Stimulated activated CD4-positive, alpha-beta T cell treated with anti-CD3 and anti-CD28 coated beads, Interleukin-1b, Interleukin-23, amount 100 ng/mL, for 48 hours (primary cell): Measurements from ENCODE around the gene DAPK2.
A peak's percentile ranks its signal among the peaks of the same experiment; 100 is the strongest.

Experiments used
- DNase-seq: peaks from one replicate; pipeline ENCODE4 v3.0.0-alpha.2; 2020

DAPK2 gene

DNA sequence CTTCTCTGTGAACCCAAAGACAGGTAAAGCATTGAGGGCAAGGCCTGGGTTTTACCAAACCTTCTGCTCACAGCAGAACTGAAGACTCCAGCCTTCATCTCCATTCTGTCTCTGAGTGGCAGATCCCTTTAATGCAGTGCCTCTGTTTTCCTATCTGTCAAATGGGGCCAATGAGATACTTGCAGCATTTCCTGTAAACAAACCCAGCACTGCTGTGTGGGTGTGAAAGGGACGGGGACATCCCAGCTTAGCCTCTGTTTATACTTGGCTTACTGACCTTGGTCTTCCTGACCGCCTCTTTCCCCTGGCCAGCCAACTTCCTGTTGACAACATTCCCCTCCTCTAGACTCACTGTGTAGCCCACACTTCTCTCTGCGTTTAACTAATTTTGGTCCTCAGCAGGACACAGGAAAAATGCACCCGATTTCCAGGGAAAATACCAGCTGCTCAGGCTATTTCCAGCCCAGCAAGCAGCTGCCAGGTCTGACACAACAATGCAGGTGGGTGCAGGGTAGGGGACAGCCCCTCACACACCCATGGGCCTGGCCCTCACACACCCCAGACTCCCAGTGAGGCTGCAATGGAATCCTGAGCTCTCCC lies 106.7 kb downstream of the DAPK2 start:
- no peak for DNase-seq

DNA sequence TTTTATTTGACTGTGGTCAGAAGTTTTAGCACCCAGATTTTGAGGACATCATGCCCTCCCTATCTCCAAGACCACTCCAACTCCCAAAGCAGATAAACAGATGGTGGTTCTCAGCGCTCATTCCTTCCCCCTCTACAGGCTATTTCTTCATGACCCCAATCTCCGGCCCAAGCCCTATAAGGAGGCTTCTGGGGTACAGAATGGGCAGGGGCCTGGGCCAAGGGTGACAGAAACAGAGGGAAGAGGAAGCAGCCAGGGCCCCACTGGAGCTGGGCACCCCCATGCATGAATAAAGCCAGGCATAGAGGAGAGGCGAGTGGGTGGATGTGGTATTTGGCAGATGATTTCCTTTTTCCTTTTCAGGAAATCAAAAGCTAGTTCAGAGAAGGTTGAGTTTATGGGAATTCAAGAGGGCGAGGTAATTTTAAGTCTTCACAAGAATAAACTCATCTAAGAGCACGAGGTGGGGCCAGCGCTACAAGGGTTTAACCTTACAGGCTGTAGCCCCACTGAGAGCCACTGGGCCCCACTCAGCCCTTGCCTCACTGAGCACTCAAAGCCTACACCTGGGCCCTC lies 107.7 kb downstream of the DAPK2 start:
- DNase-seq, result peak; percentile 23

DNA sequence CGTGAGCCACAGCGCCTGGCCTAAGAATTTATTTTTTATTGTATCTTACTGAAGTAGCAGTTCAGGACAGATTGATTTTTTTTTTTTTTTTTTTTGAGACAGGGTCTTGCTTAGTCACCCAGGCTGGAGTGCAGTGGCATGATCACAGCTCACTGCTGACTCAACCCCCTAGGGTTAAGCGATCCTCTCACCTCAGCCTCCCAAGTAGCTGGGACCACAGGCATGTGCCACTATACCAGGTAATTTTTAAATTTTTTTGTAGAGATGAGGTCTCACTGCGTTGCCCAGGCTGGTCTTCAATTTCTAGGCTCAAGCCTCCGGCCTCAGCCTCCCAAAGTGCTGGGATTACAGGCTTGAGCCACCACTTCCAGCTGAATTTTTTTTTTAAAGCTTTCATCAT lies 112.8 kb downstream of the DAPK2 start:
- peak; percentile 42 for DNase-seq

DNA sequence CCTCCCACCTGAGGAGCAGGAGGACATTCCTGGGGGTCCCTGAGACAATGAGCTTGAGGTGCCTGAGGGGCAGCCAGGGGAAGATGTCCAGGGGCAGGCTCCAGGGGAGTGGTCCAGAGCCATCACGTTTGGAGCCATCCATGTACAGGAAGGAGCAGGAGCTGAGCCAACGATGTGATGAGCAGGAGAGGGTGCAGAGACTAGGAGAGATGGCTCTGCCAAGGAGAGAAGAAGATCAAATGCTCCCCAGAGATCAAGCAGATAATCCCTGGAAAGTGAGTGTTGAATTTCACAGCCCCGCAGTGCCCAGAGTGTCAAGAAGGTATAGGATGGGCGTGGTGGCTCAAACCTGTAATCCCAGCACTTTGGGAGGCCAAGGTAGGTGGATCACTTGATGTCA lies 114.7 kb downstream of the DAPK2 start:
- no peak for DNase-seq

DNA sequence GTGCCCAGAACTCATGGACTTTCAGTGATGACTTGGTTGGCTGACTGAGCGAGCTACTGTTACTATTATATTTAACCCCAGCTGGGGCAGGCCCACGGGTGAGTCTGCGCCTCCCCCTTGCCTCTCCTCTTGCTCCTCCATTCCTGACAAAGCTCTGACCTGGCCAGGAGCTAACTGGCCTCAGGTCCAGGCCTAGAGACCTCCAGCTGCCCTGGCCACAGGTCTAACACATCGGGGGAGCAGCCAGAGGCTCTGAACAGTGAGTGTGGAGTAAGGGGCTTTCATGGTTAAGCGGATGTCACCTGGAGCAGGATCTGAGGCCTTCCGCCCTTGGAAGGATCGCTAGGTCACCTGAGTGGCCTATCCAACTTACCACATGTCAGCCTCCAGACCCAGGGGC lies 116.3 kb downstream of the DAPK2 start:
- no peak for DNase-seq

DNA sequence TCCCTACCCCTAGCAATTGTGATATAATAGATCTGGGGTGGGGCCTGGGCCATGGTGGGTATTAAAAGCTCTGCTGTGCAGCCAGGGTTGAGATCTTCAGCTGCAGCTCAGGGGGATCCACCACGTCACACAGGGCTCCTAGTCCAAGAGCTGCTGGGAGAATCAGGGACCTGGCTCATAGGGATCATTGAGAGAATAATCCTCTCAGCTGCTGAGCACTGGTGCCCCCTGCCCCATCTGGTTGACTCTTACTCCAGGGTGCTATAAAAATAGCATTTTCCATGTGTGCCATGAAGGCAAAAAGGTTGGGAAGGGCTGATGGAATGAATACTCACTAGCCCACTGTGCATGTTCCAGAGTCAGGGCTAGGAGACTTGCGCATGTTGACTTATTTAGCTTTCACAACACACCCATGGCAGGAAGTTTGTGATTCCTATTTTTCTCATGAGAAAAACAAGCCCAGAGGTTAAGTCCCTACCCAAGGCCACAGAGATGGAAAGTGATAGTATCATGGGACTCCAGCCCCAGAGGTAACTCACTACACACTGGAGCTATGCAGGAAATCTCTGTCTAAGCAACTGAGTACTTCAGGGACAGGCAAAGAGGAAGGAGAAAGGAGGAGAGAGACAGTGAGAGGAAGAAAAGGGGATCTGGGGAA lies 118.0 kb downstream of the DAPK2 start:
- DNase-seq, result no peak

DNA sequence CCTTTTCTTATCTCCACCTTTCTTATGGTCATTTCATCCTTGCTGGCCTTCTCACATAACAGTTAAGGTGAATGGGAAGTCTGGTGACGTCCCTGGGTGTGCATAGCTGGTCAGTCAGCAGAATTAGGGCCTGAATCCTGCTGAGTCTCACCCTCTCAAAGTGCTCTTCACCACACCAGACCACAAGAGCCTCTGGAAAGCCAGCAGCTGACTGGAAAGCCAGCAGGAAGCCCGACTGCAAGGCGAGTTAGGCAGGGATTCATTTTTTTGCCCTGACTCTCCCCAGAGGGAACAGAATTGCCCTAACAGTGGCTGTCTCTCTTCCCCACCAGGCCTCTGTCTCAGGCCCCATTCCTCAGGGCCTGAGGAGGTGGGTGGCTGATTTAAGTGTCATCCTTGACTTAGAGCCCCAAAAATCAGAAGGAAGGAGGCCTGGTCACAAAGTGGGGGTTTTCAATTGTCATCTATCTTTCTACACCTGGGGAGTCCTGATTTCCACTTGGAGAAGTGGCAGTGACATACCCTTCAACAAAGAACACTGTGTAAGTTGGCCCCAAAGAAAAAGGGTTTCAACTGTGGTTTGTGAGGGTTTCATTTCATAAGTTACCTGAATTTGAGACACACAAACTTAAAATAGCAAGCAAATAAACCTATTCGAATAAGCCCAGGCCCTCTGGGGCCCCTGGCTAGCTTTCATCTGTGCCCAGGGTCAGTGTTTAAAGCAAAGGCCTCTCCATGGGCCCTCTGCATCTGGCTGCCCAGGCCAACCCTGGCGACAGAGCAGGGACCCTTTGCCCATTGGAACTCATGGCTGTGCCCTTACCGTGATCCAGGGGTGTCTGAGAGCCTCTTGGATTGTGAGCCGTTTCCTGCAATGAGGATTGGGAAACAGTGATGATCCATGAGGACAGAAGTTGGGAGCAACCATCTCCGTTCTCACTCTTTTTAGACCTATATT lies 122.0 kb downstream of the DAPK2 start:
- DNase-seq, result no peak

DNA sequence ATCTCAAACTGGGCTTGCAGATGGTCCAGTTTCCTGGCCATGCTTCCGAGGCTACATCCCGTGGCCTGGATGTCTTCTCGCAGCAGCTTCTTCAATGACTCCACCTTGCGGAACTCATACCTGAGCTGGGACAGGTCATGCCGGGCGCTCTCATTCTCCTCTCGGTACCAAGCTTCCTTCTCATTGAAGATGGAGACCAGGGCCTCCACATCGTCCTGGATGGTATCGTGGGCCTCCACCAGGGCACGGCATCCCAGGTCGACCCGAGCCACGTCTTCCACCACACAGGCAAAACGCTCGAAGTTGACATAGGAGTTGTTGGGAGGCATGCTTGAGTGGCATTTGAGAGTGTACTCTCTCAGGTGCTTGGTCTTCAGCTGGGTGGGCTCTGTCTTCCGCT lies 123.4 kb downstream of the DAPK2 start:
- DNase-seq, result no peak

DNA sequence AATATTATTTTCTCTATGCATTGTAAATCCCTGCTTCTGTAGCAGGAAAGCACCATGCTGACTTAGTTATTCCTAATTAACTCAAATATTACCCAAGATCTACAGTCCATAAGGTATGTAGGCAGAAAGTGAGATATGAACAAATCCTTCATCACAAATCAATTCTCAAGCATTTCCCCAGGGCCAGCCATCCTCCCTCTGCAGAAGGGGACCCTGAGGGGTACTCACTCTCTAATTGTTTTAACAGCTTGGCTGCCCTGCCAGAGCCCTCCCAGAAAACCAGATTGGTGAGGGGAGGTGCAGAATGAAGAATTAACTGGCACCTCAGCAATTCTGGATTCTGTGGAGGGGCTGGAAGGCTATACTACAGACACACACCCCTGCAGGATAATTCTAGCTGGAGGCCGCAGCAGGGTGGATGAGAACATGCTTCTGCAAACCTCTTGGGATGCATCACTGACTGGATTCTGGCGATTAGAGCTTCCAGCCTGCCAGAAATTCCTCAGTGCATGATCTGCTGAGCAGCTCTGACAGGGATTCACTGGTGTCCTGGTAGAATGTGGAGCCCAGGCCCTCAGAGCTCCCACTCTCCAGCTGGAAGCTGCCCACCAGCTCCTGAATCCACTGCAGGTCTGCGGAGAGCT lies 123.9 kb downstream of the DAPK2 start:
- no peak for DNase-seq

DNA sequence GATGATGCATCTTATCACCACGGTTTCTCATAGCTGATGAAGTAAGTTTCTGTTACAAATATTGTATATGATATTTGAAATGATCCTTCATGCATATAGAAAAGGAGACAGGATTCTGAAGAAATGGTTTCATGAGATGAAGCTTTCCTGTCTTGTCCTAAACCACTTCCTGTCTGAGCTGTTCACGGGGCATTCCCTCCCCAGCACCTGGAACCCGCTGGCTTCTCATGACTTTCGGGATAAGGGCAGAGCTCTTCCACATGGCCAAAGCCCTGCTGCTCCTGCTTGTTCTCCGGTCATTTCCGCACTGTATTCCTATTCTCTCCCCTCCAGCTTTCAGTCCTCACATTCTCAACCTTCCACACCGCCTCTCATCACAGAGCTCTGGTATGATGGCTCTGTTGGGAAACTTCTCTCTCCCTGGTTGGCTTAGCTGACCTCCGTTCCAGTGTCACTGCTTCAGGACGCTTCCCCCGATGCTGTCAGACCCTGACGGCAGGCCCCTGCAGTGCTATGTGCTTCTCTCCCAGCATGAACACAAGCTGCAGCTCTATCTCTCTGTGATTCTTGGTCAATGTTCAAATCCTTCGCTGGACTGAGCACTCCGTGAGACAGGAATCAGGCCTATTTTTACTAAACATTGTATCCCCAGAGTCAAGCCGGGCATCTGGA lies 125.6 kb downstream of the DAPK2 start:
- DNase-seq, result no peak

DNA sequence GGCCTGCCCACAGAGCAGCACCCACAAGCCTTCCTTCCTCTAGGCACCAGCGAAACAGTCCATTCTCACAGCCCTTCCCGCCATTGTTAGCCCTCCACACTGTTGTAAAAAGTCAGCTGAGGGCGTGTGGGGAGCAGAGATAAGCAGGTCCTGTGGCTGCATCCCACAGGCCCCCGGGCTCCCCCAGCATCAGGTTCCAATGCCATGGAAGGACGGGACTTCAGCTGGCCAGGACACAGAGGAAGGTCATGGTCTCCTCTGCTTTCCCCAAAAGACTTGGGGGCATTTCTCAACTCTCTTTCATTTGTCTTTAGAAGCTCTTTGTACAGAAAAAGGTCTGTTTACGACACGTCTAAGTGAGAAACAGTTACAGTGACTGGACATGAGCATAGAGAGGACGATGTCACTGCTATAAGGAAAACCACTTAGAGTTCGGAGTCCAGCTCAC lies 127.4 kb downstream of the DAPK2 start:
- DNase-seq, result no peak

DNA sequence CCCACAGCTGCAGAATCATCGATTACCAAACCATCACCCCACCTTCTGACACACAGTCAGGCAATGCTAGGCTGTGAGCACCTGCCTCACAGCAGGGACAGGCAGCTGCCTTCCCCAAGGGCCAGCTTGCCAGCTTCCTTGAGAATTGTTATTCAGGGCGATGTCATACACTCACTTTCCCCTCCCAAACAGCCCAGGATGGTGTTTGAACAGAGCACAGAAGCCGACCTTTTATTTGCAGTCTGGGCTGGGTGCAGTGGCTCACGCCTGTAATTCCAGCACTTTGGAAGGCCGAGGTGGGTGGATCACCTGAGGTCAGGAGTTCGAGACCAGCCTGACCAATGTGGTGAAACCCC lies 128.0 kb downstream of the DAPK2 start:
- DNase-seq, result no peak

DNA sequence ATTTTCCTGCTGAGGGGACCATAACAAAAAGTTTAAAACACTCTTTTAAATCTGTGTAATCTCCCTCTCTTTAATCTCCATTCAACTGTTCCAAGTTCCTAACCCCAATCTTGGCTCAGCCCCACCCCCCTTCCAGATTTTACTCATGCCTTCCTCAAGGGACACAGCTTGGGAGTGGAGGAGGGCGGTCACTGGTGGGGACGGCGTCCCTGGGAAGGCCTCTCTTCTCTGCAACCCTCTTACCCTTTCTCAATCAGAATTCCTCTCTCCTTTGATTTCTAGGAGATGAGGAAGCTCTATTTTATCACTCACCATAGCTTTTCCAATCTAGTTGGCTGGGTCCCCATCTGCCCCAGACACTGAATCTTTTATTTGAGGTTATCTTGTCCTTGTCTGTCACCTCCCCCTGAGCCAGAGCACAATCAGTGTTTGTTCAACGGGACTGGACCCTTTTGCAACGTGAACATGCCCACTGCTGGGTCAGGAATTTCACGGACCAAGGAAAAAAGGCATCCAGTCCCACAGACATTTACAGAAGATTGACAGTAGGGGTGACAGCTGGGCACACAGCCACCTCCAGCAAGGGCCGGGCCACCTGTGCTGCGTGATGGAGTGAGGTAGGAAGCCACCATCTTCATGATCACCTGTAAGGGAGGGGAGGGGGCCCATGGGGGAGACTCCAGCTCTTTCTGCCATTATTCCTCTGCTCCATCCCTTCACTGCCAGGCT lies 128.5 kb downstream of the DAPK2 start:
- no peak for DNase-seq

DNA sequence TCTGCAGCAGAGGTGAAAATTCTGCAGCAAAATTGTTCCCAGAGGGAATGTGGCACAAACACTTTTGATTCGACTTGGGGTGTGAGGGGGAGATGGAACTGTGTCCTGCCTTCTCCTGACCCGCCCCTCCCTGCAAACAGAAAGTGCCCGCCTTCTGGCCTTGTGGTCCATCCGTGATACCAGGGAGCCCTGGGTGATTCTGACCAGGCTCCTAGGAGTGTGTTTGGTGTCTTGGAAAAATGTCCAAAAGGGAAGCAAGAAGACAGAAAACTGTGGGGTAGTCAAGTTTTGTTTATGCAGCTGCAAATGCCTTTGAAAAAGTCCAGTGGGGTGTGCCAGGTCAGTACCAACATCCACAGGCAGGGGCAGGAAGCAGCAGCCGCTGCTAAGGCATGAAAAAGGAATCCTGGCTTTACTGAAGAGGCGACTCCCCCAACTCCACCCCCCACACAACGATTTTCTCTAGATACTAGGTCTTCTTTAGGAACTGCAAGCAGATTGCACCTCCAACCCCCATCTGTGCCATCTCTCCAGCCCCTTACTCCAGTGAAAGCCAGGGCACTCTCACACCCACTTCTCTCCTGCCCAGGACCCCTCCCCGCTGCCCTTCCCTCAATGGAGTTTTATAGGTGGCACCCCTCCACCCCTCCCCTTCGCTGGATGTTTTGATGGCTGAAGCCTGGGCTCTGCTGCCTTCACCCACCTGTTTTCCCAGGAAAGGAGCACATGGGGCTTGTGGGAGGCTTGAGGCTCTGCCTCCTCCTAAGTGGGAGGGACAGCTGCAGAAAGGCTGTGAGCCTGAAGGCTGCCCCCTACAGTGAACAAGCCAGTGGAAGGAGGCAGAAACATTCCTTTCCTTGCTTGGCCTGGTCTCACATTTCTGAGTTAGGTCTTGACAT lies 130.2 kb downstream of the DAPK2 start:
- DNase-seq, result no peak

DNA sequence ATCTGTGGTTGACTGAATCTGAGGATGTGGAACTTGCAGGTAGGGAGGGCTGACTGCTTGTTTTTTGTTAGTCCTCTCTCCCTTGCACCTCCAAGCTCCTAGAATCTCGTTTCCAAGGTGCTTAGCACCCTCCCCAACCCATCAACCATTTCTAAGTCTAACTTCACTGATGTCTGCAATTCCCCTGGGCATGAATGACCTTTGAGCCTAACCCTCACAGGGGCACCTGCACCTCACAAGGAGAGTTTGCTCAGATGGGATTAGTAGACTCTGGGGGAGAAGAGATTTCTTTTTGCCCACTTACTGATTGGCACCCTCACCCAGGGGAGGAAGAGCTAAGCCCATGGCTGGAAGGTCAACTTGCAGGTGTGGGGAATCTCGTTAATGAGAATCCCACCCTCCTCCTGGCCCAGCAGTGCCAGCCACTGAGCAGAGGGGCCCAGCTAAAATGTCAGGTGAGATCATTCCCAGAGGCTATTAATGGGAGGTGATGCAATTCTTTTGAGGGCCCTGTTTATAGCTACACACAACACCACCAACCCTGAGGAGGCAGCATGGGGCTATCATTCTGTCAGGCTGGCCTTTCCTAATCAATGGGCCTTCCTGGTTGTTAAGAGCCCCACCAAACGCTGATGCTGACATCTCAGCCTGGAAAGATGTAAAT lies 130.9 kb downstream of the DAPK2 start:
- no peak for DNase-seq

DNA sequence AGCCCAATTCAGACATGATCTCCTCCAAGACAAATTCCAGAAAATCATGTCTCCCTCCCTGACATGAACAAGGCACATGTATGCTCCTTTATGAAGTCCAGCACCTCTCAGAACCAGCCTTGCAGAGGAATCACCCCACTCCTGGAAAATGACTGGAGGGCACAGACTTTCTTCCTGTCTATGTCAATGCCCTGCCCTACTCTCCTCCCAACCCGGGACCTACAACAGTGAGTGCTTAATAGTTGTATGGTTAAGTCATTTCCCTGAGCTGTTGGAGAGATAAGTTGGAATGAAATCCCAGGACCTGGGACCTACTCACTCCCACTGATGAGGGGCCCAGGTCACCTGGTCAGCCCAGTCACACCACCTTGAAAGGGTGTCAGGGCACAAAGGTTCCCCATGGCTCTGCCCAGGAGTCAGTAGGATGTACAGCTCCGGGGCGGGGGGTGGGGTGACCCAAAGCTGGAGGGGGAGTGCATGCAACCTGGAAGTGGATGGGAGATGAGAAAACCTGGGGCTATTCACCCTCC lies 132.4 kb downstream of the DAPK2 start:
- DNase-seq, result no peak

DNA sequence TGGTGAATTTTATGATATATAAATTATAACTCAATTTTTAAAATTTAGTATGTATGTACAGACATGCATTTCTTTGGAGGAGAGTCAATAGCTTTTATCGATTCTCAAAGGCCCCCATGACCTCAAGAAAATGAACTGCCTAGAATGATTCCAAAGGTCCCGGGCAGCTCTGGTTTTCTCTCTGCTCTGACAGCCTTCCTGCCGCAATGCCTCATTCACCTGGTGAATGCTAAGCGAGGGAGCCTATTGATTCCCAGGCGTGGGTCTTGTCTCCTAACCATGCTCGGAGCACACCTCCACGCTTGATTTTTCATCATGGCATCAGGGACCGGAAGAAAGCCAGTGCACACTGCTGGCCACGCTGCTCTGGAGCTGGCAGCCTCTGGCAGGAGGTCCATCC lies 132.9 kb downstream of the DAPK2 start:
- no peak for DNase-seq

DNA sequence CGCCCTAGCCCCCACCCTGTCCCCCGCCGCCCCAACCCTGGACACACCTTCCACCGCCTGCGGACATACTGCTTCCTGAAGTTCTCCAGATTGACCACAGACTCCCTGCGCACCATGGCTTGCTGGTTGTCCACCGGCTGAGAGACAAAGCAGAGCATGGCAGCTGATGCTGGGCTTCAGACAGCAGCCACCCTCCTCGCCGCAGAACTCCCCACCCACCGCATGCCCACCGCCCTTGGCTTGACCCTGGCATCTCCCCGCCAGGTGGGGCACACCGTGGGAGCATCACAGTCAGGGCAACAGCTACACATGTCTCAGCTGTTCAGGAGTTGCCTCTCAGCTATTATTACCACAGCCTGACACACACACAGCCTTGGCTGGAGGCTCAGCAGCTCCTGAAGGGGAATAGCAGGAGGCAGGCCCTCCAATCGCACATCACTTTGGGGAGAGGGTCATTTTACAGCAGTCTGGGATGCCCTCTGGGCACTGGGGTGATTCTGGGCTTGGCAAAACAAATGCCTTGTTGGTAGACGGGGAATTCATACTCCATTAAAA lies 134.1 kb downstream of the DAPK2 start:
- no peak for DNase-seq

DNA sequence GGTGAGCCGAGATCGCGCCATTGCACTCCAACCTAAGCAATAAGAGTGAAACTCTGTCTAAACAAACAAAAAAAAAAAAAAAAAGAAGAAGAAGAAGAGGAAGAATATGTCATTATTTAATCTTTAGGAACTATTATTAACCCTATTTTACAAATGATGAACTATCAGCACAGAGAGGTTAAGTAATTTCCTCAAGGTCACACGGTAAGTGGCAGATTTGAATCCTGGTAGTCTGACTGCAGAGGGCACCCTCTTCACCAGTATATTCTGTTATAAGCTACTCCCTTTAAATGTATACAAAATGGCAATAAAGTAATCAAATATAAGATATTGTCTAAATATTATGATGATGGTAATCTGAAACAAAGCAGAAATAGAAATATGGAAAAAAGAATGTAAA lies 135.1 kb downstream of the DAPK2 start:
- no peak for DNase-seq
